Measurements from ENCODE around the gene SOX21. TPM values are rescaled to one million over a fixed set of nuclear protein-coding genes. Genes with fewer than 3 reads are reported as not detected.
"Not testable (repeated sequence)": the region's sequence is repeated elsewhere in the genome, so short reads cannot be mapped to it uniquely, and the experiment has no call there.

Gene SOX21
- total RNA-seq, 1 donor from 2014 or later = 0.26 TPM

- no peak for ATAC-seq
- H3K9me3 ChIP-seq = no peaks in the 10 kb centered on the region
- H3K4me1 ChIP-seq = no peaks in the 10 kb centered on the region
- H3K27ac ChIP-seq = no peak overlapping the region
- H3K4me3 ChIP-seq = no peak overlapping the region
- no peaks in the 10 kb centered on the region for H3K36me3 ChIP-seq
- intact Hi-C loops (cut with DNase I) = no loop called here
- no peak for DNase-seq
- TF ChIP-seq CTCF (IDR thresholded peaks at IDR 0.05) = no peak
- no peaks in the 10 kb centered on the region for H3K27me3 ChIP-seq
These were observed 36.8 kb upstream of the SOX21 start for GRCh38 chr13:94749162-94749561.

GRCh38 chr13:94739235-94739634 lies 26.9 kb upstream of the SOX21 start:
- no peaks in the 10 kb centered on the region for H3K4me1 ChIP-seq
- H3K27me3 ChIP-seq = no peaks in the 10 kb centered on the region
- no peak overlapping the region for H3K4me3 ChIP-seq
- DNase-seq (no peak), ATAC-seq (no peak)
- intact Hi-C loops (cut with DNase I) = no loop called here
- H3K27ac ChIP-seq = no peak overlapping the region
- H3K36me3 ChIP-seq = no peaks in the 10 kb centered on the region
- TF ChIP-seq CTCF (IDR thresholded peaks at IDR 0.05) = no peak
- no peaks in the 10 kb centered on the region for H3K9me3 ChIP-seq

- H3K9me3 ChIP-seq = peaks cover 14% of the 10 kb centered on the region
- no peak for DNase-seq
- no peak overlapping the region for H3K27ac ChIP-seq
- no peak overlapping the region for H3K4me3 ChIP-seq
- intact Hi-C loops (cut with DNase I) = no loop called here
- no peaks in the 10 kb centered on the region for H3K4me1 ChIP-seq
- TF ChIP-seq CTCF (IDR thresholded peaks at IDR 0.05) = no peak
- no peaks in the 10 kb centered on the region for H3K27me3 ChIP-seq
- no peak for ATAC-seq
- H3K36me3 ChIP-seq = no peaks in the 10 kb centered on the region
These were observed 18.7 kb upstream of the SOX21 start for GRCh38 chr13:94731028-94731427.

GRCh38 chr13:94729941-94730340 lies 17.6 kb upstream of the SOX21 start:
- intact Hi-C loops (cut with DNase I); H3K4me3 ChIP-seq; H3K4me1 ChIP-seq; H3K27me3 ChIP-seq; DNase-seq; H3K27ac ChIP-seq; H3K36me3 ChIP-seq; ATAC-seq: not testable (repeated sequence)
- H3K9me3 ChIP-seq = peaks cover 16% of the 10 kb centered on the region

GRCh38 chr13:94726425-94726824 lies 14.1 kb upstream of the SOX21 start:
- H3K4me1 ChIP-seq = no peaks in the 10 kb centered on the region
- TF ChIP-seq CTCF (IDR thresholded peaks at IDR 0.05) = no peak
- no peak for ATAC-seq
- no peaks in the 10 kb centered on the region for H3K36me3 ChIP-seq
- H3K4me3 ChIP-seq = no peak overlapping the region
- no peak overlapping the region for H3K27ac ChIP-seq
- H3K27me3 ChIP-seq = peaks cover 19% of the 10 kb centered on the region
- no peak for DNase-seq
- intact Hi-C loops (cut with DNase I) = no loop called here
- peaks cover 16% of the 10 kb centered on the region for H3K9me3 ChIP-seq

GRCh38 chr13:94722609-94723345 lies 10.4 kb upstream of the SOX21 start:
- intact Hi-C loops (cut with DNase I) = no loop called here
- H3K9me3 ChIP-seq = peaks cover 15% of the 10 kb centered on the region
- TF ChIP-seq CTCF (IDR thresholded peaks at IDR 0.05) = no peak
- no peaks in the 10 kb centered on the region for H3K4me1 ChIP-seq
- no peak overlapping the region for H3K4me3 ChIP-seq
- ATAC-seq (no peak), DNase-seq (no peak)
- no peaks in the 10 kb centered on the region for H3K36me3 ChIP-seq
- H3K27me3 ChIP-seq = peaks cover 25% of the 10 kb centered on the region
- no peak overlapping the region for H3K27ac ChIP-seq

- H3K4me3 ChIP-seq; H3K9me3 ChIP-seq; H3K27ac ChIP-seq; H3K4me1 ChIP-seq; H3K36me3 ChIP-seq; DNase-seq; intact Hi-C loops (cut with DNase I); ATAC-seq: not testable (repeated sequence)
- H3K27me3 ChIP-seq = peaks cover 55% of the 10 kb centered on the region
These were observed 6.4 kb upstream of the SOX21 start for GRCh38 chr13:94718697-94719096.
